Erythroblast (primary cell): ENCODE results near the gene PRLR.

Source experiments
- GATA1 ChIP-seq: IDR thresholded peaks from 2 replicates; pipeline ENCODE4 v1.6.1; 2011; ENCODE audit warnings: low read depth, mild to moderate bottlenecking, control low read depth, low read length, moderate library complexity
- POLR2A ChIP-seq: IDR thresholded peaks from 2 replicates; pipeline ENCODE4 v1.6.1; 2011; ENCODE audit warnings: mild to moderate bottlenecking, low read length

DNA sequence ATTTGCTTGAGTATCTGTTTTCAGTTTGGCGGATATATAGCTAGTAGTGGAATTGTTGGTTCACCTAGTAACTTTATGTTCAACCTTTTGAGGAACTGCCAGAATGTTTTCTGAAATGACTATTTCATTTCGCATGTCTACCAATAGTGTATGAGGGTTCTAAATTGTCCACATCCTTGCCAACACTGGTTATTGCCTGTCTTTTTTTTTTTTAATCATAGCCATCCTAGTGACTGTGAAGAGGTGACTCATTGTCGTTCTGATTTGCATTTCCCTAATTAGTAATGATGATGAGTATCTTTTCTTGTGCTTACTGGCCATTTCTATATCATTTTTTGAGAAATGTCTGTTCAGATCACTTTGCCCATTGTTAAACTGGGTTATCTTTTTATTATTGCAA is 52.5 kb downstream of the PRLR start:
- no peak for TF ChIP-seq POLR2A
- no peak for TF ChIP-seq GATA1
